Stimulated activated CD4-positive, alpha-beta T cell treated with anti-CD3 and anti-CD28 coated beads, Interleukin-4, amount 100 ng/mL, for 24 hours (primary cell): ENCODE results near the gene MIDN.
"Not testable (repeated sequence)": the region's sequence is repeated elsewhere in the genome, so short reads cannot be mapped to it uniquely, and the experiment has no call there.

Experiments used
- DNase-seq: peaks from one replicate; pipeline ENCODE4 v3.0.0-alpha.2; 2020

Gene MIDN

DNA sequence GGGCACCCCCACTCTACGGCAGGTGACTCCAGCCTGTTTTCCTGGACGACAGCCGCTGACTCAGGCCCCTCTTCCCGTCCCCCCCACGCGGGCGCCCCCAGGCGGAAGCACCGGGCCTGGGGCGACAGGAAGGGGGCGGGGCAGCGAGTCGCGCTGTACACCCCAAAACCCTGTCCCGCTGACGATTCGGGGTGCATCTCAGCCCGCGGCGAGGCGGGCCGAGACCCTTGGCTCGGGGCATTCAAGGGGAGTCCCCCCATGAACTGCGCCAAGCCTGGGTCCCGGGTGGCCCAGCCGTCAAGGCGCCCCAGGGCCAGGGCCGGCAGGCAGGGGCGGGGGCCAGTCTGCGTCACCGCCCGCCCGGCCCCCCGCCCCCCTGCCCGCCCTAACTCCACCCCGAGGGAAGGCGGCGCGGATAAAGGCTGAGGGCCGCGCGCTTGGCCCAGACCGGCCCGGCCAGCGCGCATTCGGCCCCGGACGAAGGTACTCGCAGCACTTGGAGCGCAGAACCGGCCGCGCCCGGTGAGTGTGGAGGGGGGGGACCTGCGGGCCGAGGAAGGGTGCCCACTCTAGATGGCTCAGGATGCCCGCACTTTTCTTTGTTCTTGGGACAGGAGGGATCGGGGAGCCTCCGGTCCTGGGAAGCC, at the start of gene MIDN:
Gene MIDN (plus strand): TSS at position 445 of the 647 bp plus-strand sequence. CDS start 1,714 bp downstream, outside the sequence.
- peak; percentile 59 for DNase-seq

GRCh38 chr19:1199531-1199930, 48.9 kb upstream of the MIDN start:
- DNase-seq: no peak

- DNase-seq: not testable (repeated sequence)
Measured at GRCh38 chr19:1200614-1201013, 47.8 kb upstream of the MIDN start.

GRCh38 chr19:1205114-1206099, 43.0 kb upstream of the MIDN start, which contains the start of gene STK11:
Gene STK11 (plus strand): TSS chr19:1205778. CDS start chr19:1206914, 1,136 bp downstream.
- DNase-seq: peak; percentile 99

- DNase-seq: no peak
Measured at GRCh38 chr19:1206150-1206863, 42.1 kb upstream of the MIDN start.

DNA sequence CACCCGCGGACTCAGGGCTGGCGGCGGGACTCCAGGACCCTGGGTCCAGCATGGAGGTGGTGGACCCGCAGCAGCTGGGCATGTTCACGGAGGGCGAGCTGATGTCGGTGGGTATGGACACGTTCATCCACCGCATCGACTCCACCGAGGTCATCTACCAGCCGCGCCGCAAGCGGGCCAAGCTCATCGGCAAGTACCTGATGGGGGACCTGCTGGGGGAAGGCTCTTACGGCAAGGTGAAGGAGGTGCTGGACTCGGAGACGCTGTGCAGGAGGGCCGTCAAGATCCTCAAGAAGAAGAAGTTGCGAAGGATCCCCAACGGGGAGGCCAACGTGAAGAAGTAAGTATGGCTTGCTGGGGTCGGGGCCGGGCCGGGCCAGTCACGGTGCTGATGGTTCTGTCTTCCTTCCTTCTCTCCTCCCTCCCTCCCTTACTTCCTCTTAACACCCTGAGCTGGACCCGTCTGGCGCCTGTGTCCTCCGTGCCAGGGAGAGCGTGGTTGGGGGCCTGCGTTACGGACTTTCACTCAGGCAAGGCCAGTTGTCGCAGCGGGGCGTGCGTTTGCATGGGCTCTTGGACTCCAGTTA, 41.4 kb upstream of the MIDN start:
- DNase-seq: peak; percentile 27

GRCh38 chr19:1208830-1209229, 39.6 kb upstream of the MIDN start:
- DNase-seq: not testable (repeated sequence)

DNA sequence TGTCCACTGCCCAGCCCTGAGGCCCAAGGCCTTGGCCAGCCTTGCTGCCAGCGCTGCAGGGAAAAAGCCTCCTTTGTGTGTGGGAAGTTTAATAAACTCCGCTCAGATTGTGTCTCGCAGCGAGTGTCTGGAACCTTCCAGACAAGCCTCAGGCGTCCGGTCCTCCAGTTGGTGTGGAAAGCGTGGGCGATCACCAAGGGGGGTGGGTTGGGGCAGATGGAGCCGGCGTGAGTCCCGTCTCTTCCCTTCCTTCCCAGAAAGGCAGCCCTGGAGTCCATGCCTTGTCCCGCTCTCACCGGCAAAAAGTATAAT, 38.2 kb upstream of the MIDN start:
- no peak for DNase-seq

DNA sequence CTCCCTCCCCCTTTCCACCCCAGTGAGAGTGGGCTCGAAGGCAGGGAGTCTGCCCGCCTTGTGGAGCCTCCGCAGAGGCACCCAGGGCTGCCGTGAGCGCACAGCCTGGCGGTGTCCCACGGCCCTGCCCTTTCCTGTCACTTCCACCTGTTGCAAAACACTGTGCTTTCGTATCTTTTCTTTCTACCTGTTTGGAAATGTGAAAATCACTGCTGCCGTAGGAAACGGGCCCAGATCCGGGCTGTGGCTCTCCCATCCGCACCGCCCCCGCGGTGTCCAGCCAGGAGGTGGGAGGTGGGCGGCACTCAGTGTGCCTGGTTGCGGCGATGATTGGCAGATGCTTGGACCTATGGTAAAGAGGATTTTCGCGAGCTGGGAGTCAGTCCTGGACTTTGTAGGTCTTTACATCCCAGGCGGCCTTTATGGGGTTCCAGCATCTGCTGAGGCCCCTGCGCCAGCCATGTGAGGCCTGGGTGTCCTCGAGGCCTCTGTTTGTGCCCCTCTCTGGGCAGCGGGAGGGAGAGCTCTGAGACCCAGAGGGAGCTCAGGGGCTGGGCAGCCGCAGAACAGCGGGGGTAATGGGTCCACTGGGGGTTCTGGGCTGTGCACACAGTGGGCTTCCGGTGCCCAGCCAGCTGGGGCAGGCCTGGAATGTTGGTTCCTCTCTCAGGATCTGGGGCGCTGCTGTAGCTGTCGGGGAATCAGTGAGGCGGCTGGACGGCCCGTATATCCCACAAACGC, 36.7 kb upstream of the MIDN start:
- no peak for DNase-seq

DNA sequence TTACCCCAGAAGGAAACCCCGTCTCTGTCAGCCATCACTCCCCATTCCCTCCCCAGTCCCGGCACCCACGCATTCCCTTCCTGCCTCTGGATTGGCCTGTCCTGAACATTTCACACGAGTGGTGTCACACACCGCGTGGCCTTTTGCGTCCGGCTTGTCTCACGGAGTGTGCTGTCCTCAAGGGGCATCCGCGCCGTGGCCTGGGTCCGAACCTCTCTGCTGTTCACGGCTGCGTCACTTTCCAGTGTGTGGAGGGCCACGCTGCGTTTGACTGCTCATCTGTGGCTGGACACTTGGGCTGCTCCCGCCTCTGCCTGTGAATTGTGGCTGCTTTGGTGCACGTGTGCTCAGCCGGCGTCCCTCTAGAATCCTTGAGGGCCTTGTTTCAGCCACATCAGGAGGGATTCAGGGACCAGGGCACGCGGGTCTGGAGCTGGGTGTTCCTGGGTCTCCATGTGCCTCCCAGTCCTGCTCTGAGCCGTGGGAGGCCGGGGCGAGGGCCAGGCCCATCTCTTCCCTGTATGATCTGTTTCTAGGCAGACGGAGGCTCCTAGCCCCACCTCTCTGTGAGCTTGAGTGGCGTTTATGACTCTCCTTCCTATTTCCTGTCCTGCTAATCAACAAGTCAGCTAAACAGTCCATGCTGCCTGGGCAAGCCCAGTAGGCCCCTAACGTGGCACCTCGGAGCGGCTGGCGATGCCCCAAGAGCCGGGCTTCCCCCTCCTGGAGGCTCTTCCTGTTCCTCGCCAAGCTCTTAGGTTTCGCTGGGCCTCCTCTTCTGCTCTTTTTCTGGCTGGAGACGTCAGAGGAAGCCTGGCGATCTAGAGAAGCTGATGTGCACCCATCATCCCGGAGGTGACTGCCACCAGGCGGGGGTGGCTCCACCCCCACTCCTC, 34.7 kb upstream of the MIDN start:
- DNase-seq: peak; percentile 53

GRCh38 chr19:1214299-1214861, 34.0 kb upstream of the MIDN start:
- DNase-seq: no peak

DNA sequence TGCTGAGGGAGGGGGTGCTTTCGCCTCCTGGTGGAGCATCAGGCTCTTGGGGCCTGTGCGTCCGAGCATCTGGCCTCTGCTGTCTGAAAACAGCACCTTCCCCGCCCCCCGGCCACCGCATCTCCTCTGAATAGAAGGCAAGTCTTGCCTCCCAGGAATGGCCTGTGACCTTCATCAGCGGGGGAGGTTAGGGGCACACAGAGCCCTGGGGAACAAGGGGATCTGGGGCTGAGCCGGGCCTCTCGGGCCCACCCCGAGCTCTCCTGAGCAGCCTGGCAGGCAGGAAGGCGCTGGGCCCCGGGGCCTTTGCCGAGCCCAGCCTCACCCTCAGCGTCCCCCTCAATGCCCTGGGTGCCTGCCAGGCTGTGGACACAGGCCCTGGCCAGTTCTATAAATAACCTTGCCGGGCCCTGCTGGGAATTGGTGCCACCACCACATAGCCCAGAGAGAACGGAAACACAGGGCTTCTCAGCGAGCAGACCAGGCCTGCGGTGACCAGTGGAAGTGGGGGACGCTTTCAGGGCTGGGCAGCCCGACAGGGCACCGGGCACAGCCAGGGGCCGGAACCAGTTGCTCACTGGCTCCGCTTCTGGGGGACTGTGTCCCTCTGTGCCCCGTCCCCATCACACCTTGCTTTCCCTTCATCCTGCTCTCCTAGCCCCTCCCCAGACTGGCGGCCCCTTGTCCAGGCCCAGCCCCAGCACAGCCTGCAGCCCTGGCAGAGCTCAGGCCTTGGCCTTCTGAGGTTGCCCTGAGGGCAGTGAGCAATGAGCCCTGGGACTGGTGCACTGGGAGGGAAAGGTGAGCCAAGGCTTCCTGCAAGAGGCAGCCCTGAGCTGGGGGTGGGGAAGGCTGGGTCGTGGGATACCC, 33.3 kb upstream of the MIDN start:
- no peak for DNase-seq

DNA sequence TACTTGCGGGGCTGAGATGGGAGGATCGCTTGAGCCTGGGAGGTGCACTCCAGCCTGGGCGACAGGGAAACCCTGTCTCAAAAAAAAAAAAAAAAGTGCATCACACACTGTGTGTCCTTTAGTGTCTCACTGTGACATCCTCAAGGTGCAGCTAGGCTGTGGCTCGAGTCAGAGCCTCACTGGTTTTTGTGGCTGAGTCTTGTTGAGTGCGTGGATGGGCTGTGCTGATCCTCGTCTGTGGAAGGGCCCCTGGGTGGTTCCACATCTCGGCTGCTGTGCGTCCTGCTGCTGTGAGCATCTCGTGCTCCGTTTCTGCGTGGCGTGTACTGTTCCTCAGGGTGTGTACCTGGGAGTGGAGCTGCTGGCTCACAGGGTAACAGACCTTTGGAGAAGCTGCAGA, 31.6 kb upstream of the MIDN start:
- no peak for DNase-seq

GRCh38 chr19:1217366-1217765, 31.0 kb upstream of the MIDN start:
- no peak for DNase-seq

DNA sequence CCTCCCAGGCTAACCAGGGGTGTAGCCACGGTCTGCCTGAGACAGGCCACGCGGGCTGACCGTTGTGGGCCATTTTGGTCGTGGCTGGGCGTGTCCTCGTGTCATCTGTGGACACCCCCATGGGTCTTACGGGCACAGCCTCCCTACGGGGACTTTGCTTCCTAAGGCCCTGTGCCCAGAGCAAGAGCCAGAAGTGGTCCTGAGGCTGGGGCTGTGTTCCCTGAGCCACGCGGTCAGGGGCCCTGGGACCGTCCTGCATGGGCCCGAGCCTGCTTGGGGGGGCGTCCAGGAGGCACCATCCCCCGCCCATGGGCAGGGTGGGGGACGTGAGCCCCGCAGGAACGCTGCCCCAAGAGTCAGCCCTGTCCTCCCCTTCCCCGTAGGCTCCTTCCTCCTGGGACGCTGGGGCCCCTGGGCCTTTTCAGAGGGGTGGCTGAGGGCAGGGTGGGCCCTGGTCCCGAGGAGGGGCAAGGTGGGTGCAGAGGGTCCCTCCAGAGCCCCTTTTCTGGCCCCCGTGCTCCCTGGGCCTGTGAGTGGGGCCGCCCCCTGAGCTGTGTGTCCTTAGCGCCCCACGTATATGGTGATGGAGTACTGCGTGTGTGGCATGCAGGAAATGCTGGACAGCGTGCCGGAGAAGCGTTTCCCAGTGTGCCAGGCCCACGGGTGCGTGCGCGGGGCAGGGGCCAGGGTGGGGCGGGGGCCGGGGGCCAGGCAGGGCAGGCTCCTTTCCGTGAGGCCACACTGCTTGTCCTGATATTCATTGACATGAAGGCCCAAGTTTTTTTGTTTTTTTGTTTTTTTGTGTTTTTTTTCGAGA, 29.4 kb upstream of the MIDN start:
- no peak for DNase-seq

DNA sequence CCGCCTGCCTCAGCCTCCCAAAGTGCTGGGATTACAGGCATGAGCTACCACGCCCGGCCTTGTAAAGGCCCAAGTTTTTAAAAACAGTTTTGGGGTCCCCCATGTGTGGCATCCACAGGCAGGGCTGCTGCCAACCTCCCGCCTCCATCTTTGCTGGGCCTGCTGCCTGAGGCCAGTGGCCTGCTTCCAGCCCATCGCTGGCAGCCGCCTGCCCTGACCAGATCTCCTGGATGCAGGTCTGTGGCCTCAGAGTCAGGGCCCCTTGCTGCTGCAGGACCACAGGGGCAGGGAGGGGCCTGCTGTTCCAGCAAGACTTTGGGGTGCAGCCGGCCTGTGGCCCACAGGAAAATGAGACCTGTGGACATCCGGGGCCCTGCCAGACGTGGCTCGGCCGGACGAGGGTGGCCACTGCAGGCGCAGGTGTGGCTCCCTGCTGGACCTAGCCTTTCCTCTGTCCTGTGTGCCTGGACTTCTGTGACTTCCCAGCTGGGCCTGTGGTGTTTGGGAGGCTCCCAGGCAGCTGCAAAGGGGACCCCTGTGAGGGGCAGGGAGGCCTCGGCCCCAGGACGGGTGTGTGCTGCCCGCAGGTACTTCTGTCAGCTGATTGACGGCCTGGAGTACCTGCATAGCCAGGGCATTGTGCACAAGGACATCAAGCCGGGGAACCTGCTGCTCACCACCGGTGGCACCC, 28.5 kb upstream of the MIDN start:
- DNase-seq: no peak

DNA sequence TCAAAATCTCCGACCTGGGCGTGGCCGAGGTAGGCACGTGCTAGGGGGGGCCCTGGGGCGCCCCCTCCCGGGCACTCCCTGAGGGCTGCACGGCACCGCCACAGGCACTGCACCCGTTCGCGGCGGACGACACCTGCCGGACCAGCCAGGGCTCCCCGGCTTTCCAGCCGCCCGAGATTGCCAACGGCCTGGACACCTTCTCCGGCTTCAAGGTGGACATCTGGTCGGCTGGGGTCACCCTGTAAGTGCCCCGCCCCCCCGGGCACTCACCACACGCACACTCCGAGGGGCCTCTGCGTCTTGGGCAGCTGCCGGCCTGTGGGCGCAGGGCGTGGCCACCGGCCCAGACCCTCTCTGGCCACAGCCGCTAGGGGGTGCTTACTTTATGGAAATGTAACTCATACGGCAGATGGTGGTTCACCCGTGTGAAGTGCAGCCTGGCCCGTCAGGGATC, 27.9 kb upstream of the MIDN start:
- DNase-seq: no peak
